NCI-H146 treated with DMSO at 0.1 percent for 48 hours (cell line): Measurements from ENCODE around the gene MTARC1.

Experiments
- DNase-seq: peaks from one replicate; lab custom pipeline; 2025; ENCODE audit not compliant: unreplicated experiment; lab: John Stamatoyannopoulos, UW

The MTARC1 gene

GRCh38 chr1:220786337-220787068 is at the start of gene MTARC1:
Gene MTARC1 (plus strand): TSS chr1:220786913. CDS start chr1:220786945, 32 bp downstream.
- DNase-seq = peak; percentile 64

GRCh38 chr1:220741349-220741748 is 45.4 kb upstream of the MTARC1 start:
- DNase-seq = no peak

- no peak for DNase-seq
Observed at GRCh38 chr1:220741825-220742224, 44.9 kb upstream of the MTARC1 start.

GRCh38 chr1:220742520-220742919 is 44.2 kb upstream of the MTARC1 start:
- DNase-seq = no peak

- DNase-seq = no peak
Observed at GRCh38 chr1:220746851-220747250, 39.9 kb upstream of the MTARC1 start.

- no peak for DNase-seq
Observed at GRCh38 chr1:220747437-220748088, 39.1 kb upstream of the MTARC1 start.

- DNase-seq = peak; percentile 75
Observed at GRCh38 chr1:220748089-220748934, 38.4 kb upstream of the MTARC1 start, which contains the start of gene MTARC2. Gene MTARC2 (plus strand): TSS chr1:220748322. CDS start chr1:220748532, 210 bp downstream.

- DNase-seq = no peak
Observed at GRCh38 chr1:220748936-220749335, 37.8 kb upstream of the MTARC1 start.

GRCh38 chr1:220750131-220750515 is 36.6 kb upstream of the MTARC1 start:
- DNase-seq = no peak

GRCh38 chr1:220751111-220751510 is 35.6 kb upstream of the MTARC1 start:
- no peak for DNase-seq

GRCh38 chr1:220754212-220754917 is 32.3 kb upstream of the MTARC1 start:
- DNase-seq = no peak

GRCh38 chr1:220754918-220755295 is 31.8 kb upstream of the MTARC1 start:
- DNase-seq = no peak

- DNase-seq = no peak
Observed at GRCh38 chr1:220755309-220755708, 31.4 kb upstream of the MTARC1 start.

GRCh38 chr1:220757441-220757840 is 29.3 kb upstream of the MTARC1 start:
- DNase-seq = no peak

GRCh38 chr1:220759147-220759546 is 27.6 kb upstream of the MTARC1 start:
- no peak for DNase-seq

- no peak for DNase-seq
Observed at GRCh38 chr1:220761688-220762427, 24.9 kb upstream of the MTARC1 start.

- no peak for DNase-seq
Observed at GRCh38 chr1:220764757-220765156, 22.0 kb upstream of the MTARC1 start.

- no peak for DNase-seq
Observed at GRCh38 chr1:220767312-220768125, 19.2 kb upstream of the MTARC1 start.

- DNase-seq = no peak
Observed at GRCh38 chr1:220768126-220768601, 18.5 kb upstream of the MTARC1 start.
